A673 (cell line): ENCODE data around the gene CRISPLD2.

Experiments
- EZH2 ChIP-seq: fragments of 200-600 bp; sonication (generic); IDR thresholded peaks from 2 replicates; pipeline ENCODE4 v1.6.1; 2017; ENCODE audit warnings: borderline replicate concordance, low read depth, mild to moderate bottlenecking, mixed read lengths, antibody characterized with exemption, low read length; ENCODE audit not compliant: poor library complexity, severe bottlenecking
- TF ChIP-seq, protein P1 (sequence below): fragments of 300-800, 200-600 bp; sonication (generic); conservative IDR thresholded peaks from 2 replicates; pipeline ENCODE4 v1.5.1; 2017; ENCODE audit warnings: low read depth, mild to moderate bottlenecking, antibody characterized with exemption, low read length, moderate library complexity, mixed read lengths

DNA sequence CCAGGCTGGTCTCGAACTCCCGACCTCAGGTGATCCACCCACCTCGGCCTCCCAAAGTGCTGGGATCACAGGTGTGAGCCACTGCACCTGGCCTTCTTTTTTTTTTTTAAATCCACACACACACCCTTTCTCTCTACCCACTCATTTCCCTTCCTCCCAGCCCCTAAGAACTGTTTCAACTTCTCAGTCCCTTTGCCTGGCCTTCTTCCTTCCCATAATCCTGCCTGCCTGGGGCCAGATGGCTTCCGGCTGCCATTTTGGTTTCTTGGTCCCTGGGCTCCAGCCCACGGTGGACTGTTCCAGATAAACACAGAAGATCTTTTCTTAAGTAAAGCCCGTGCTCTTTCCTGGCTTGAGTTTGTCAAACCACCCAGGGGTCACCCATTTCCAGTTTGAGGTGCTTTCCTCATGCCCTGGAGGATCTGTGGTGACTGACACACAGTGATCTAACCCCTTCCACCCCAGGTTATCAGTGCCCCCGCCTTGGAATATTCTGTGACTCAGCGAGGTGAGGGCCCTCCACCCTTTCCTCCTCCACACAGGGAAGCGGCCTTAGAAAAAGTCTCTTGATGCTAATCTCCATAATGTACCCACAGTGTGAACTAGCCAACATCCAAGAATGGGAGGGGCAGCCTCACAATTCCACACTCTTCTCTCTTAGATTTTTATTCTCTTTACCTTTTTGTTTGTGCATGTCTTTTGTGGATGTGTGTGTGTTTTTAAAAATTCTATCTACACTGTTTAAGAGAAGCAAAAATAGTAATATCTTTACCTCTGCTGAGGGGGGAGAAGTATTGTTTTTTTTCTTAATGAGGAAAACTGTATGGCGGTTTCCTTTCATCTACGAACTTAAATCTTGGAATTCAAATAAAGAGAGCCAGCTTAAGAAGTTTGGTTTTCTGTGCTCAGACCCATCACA, 60.0 kb downstream of the CRISPLD2 start:
- TF ChIP-seq, protein P1, sequence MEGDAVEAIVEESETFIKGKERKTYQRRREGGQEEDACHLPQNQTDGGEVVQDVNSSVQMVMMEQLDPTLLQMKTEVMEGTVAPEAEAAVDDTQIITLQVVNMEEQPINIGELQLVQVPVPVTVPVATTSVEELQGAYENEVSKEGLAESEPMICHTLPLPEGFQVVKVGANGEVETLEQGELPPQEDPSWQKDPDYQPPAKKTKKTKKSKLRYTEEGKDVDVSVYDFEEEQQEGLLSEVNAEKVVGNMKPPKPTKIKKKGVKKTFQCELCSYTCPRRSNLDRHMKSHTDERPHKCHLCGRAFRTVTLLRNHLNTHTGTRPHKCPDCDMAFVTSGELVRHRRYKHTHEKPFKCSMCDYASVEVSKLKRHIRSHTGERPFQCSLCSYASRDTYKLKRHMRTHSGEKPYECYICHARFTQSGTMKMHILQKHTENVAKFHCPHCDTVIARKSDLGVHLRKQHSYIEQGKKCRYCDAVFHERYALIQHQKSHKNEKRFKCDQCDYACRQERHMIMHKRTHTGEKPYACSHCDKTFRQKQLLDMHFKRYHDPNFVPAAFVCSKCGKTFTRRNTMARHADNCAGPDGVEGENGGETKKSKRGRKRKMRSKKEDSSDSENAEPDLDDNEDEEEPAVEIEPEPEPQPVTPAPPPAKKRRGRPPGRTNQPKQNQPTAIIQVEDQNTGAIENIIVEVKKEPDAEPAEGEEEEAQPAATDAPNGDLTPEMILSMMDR = no peak
- no peak for TF ChIP-seq EZH2
